ENCODE results near the gene SHC3. TPM values are rescaled to one million over a fixed set of nuclear protein-coding genes. Genes with fewer than 3 reads are reported as not detected.

Gene SHC3
- total RNA-seq, 2 donors from 2014 or later = 5.7 to 6.9 TPM

GRCh38 chr9:89046832-89047231 is 131.8 kb downstream of the SHC3 start:
- no peaks in the 10 kb centered on the region for H3K4me1 ChIP-seq
- no peak overlapping the region for H3K4me3 ChIP-seq
- no peak overlapping the region for H3K27ac ChIP-seq
- TF ChIP-seq CTCF (IDR thresholded peaks at IDR 0.05) (no peak), POLR2A (IDR thresholded peaks at IDR 0.05) (no peak)
- ATAC-seq (no peak), DNase-seq (no peak)
- H3K9me3 ChIP-seq = no peaks in the 10 kb centered on the region
- no peaks in the 10 kb centered on the region for H3K36me3 ChIP-seq (replicated peaks in 1 of 2; ENCODE audit: insufficient read depth in 1 of 2, low read depth in 2 of 2)
- H3K27me3 ChIP-seq = no peaks in the 10 kb centered on the region
- intact Hi-C loops (cut with DNase I) = no loop called here
- 85 to 92% methylated on average over 2 of the region's 2 CpGs for WGBS, 2 donors

- intact Hi-C loops (cut with DNase I) = no loop called here
- WGBS, 2 donors = 83 to 92% methylated on average over 4 of the region's 4 CpGs
Observed at GRCh38 chr9:89044881-89045280, 133.7 kb downstream of the SHC3 start.

GRCh38 chr9:89044104-89044503 is 134.5 kb downstream of the SHC3 start:
- TF ChIP-seq CTCF (IDR thresholded peaks at IDR 0.05) = no peak
- no peak for TF ChIP-seq POLR2A (IDR thresholded peaks at IDR 0.05)

More at GRCh38 chr9:89044881-89045280, 133.7 kb downstream of the SHC3 start:
- Histone ChIP-seq H3K27me3 (no peaks in the 10 kb centered on the region), H3K36me3 (replicated peaks in 1 of 2; ENCODE audit: insufficient read depth in 1 of 2, low read depth in 2 of 2) (no peaks in the 10 kb centered on the region), H3K4me3 (no peak overlapping the region), H3K4me1 (no peaks in the 10 kb centered on the region), H3K27ac (no peak overlapping the region), H3K9me3 (no peaks in the 10 kb centered on the region)
- ATAC-seq = no peak
- DNase-seq = no peak
- TF ChIP-seq POLR2A (IDR thresholded peaks at IDR 0.05) (no peak), CTCF (IDR thresholded peaks at IDR 0.05) (no peak)

GRCh38 chr9:89042984-89043383 is 135.6 kb downstream of the SHC3 start:
- Histone ChIP-seq H3K27ac (no peak overlapping the region), H3K36me3 (replicated peaks in 1 of 2; ENCODE audit: insufficient read depth in 1 of 2, low read depth in 2 of 2) (no peaks in the 10 kb centered on the region), H3K4me1 (no peaks in the 10 kb centered on the region), H3K27me3 (no peaks in the 10 kb centered on the region), H3K9me3 (no peaks in the 10 kb centered on the region), H3K4me3 (no peak overlapping the region)
- TF ChIP-seq CTCF (IDR thresholded peaks at IDR 0.05) (no peak), POLR2A (IDR thresholded peaks at IDR 0.05) (no peak)
- intact Hi-C loops (cut with DNase I) = no loop called here
- no peak for DNase-seq
- WGBS, 2 donors = 81 to 94% methylated on average over 9 of the region's 9 CpGs
- no peak for ATAC-seq

More at GRCh38 chr9:89044104-89044503, 134.5 kb downstream of the SHC3 start:
- no peak overlapping the region for H3K27ac ChIP-seq
- WGBS, 2 donors = 86 to 98% methylated on average over 2 of the region's 2 CpGs
- intact Hi-C loops (cut with DNase I) = no loop called here
- no peak for DNase-seq
- no peaks in the 10 kb centered on the region for H3K27me3 ChIP-seq
- ATAC-seq = no peak
- H3K4me1 ChIP-seq = no peaks in the 10 kb centered on the region
- H3K9me3 ChIP-seq = no peaks in the 10 kb centered on the region
- no peak overlapping the region for H3K4me3 ChIP-seq
- no peaks in the 10 kb centered on the region for H3K36me3 ChIP-seq (replicated peaks in 1 of 2; ENCODE audit: insufficient read depth in 1 of 2, low read depth in 2 of 2)

GRCh38 chr9:89039664-89040063 is 139.0 kb downstream of the SHC3 start:
- H3K9me3 ChIP-seq = no peaks in the 10 kb centered on the region
- ATAC-seq = no peak
- 91 to 95% methylated on average over 2 of the region's 2 CpGs for WGBS, 2 donors
- H3K27me3 ChIP-seq = no peaks in the 10 kb centered on the region
- H3K27ac ChIP-seq = no peak overlapping the region
- TF ChIP-seq POLR2A (IDR thresholded peaks at IDR 0.05) (no peak), CTCF (IDR thresholded peaks at IDR 0.05) (no peak)
- no peaks in the 10 kb centered on the region for H3K4me1 ChIP-seq
- H3K36me3 ChIP-seq (replicated peaks in 1 of 2; ENCODE audit: insufficient read depth in 1 of 2, low read depth in 2 of 2) = no peaks in the 10 kb centered on the region
- no peak overlapping the region for H3K4me3 ChIP-seq
- intact Hi-C loops (cut with DNase I) = no loop called here
- no peak for DNase-seq

Data from body of pancreas (tissue), 4 donors.